Fibroblast of the conjunctiva (primary cell): ENCODE measurements around the gene PLEKHA1.

Experiments used
- DNase-seq: peaks from one replicate; pipeline ENCODE4 v3.0.0-alpha.2; 2010; ENCODE audit warnings: low read depth

Gene PLEKHA1

GRCh38 chr10:122422266-122422989 lies 47.9 kb downstream of the PLEKHA1 start:
- DNase-seq = no peak

GRCh38 chr10:122424059-122424458 lies 49.6 kb downstream of the PLEKHA1 start:
- DNase-seq = no peak

GRCh38 chr10:122426829-122427228 lies 52.3 kb downstream of the PLEKHA1 start:
- DNase-seq = no peak

- DNase-seq = no peak
Observed at GRCh38 chr10:122427280-122427679, 52.8 kb downstream of the PLEKHA1 start.

GRCh38 chr10:122435212-122435827 lies 60.8 kb downstream of the PLEKHA1 start:
- peak; percentile 29 for DNase-seq

- no peak for DNase-seq
Observed at GRCh38 chr10:122441961-122442360, 67.5 kb downstream of the PLEKHA1 start.

- no peak for DNase-seq
Observed at GRCh38 chr10:122445469-122445868, 71.0 kb downstream of the PLEKHA1 start.

GRCh38 chr10:122445904-122446303 lies 71.4 kb downstream of the PLEKHA1 start:
- DNase-seq = no peak

GRCh38 chr10:122446668-122447423 lies 72.3 kb downstream of the PLEKHA1 start:
- no peak for DNase-seq

GRCh38 chr10:122448600-122448999 lies 74.1 kb downstream of the PLEKHA1 start:
- no peak for DNase-seq

- DNase-seq = no peak
Observed at GRCh38 chr10:122449153-122449552, 74.6 kb downstream of the PLEKHA1 start.

- no peak for DNase-seq
Observed at GRCh38 chr10:122450353-122450990, 76.0 kb downstream of the PLEKHA1 start.

- no peak for DNase-seq
Observed at GRCh38 chr10:122454071-122454470, 79.6 kb downstream of the PLEKHA1 start.

- no peak for DNase-seq
Observed at GRCh38 chr10:122454603-122455080, 80.1 kb downstream of the PLEKHA1 start, which contains the start of gene ARMS2. Gene ARMS2 (plus strand): TSS chr10:122454653. CDS start chr10:122454728, 75 bp downstream.

GRCh38 chr10:122455376-122456079 lies 81.0 kb downstream of the PLEKHA1 start:
- DNase-seq = no peak

GRCh38 chr10:122457934-122458333 lies 83.4 kb downstream of the PLEKHA1 start:
- no peak for DNase-seq

GRCh38 chr10:122458693-122459092 lies 84.2 kb downstream of the PLEKHA1 start:
- no peak for DNase-seq

GRCh38 chr10:122459561-122460273 lies 85.2 kb downstream of the PLEKHA1 start:
- no peak for DNase-seq

- no peak for DNase-seq
Observed at GRCh38 chr10:122460891-122461293, 86.4 kb downstream of the PLEKHA1 start.

GRCh38 chr10:122461367-122461728 lies 86.8 kb downstream of the PLEKHA1 start, which contains the start of gene HTRA1:
Gene HTRA1 (plus strand): TSS chr10:122461553. CDS start chr10:122461653, 100 bp downstream.
- DNase-seq = peak; percentile 55
